B cell (primary cell): ENCODE data around the gene TAF8. TPM values are rescaled to one million over a fixed set of nuclear protein-coding genes. Genes with fewer than 3 reads are reported as not detected.

ENCODE experiments used
- ATAC-seq: fragments of 200-7000 bp; cut with Tn5 transposase; one replicate; pipeline ENCODE4 v1.10.0; 2021; ENCODE audit warnings: low read depth, mild to moderate bottlenecking, moderate number of reproducible peaks, moderate library complexity
- CTCF ChIA-PET: fragments of 350-600 bp; sonication (Branson Sonifier 250); formaldehyde crosslinking; loops from one replicate; lab custom pipeline; 2021; ENCODE audit warnings: antibody characterized with exemption, inconsistent platforms; lab: Charles Lee
- POLR2A ChIA-PET: fragments of 350-600 bp; sonication (Branson Sonifier 250); formaldehyde crosslinking; loops from one replicate; lab custom pipeline; 2021; ENCODE audit warnings: antibody characterized with exemption; lab: Charles Lee
- DNase-seq: peaks from one replicate; pipeline ENCODE4 v3.0.0; 2013
- H2AFZ ChIP-seq: 2 replicates; pipeline ENCODE4 v1.6.1; 2012; ENCODE audit warnings: mild to moderate bottlenecking, low read depth, low read length; ENCODE audit not compliant: insufficient read depth, poor library complexity, severe bottlenecking
- H3K27ac ChIP-seq, 2 donors: 1 replicate in 1 of 2; 2 replicates in 1 of 2; pipeline ENCODE4 v1.5.1; 2012 to 2013; ENCODE audit warnings: low read length in 2 of 2, mild to moderate bottlenecking in 2 of 2, moderate library complexity in 1 of 2
- H3K27me3 ChIP-seq, 4 experiments: fragments of 200-600 bp in 1 of 4; sonication (generic) in 1 of 4; replicated peaks in 1 of 4; 1 replicate in 2 of 4; 2 replicates in 2 of 4; pipeline versions ENCODE4 v1.6.1 to v1.7.0; 2013 to 2016; ENCODE audit warnings: low read length in 3 of 4, mild to moderate bottlenecking in 2 of 4, mixed read lengths in 1 of 4, moderate library complexity in 1 of 4; ENCODE audit not compliant: insufficient read depth in 4 of 4, control insufficient read depth in 3 of 4; ENCODE audit errors: control extremely low read depth in 1 of 4
- H3K36me3 ChIP-seq, 2 experiments: replicated peaks in 1 of 2; 1 replicate in 1 of 2; 2 replicates in 1 of 2; pipeline versions ENCODE4 v1.6.1 to v1.7.1; 2013; ENCODE audit warnings: low read length in 1 of 2; ENCODE audit not compliant: insufficient read depth in 2 of 2, control insufficient read depth in 1 of 2; ENCODE audit errors: control extremely low read depth in 1 of 2, extremely low read depth in 1 of 2
- H3K4me1 ChIP-seq, 2 donors: fragments of 200-600 bp in 1 of 2; sonication (generic) in 1 of 2; 1 replicate in 1 of 2; 2 replicates in 1 of 2; pipeline versions ENCODE4 v1.5.1 to v1.6.1; 2013 to 2017; ENCODE audit warnings: low read length in 2 of 2; ENCODE audit not compliant: control insufficient read depth in 2 of 2, insufficient read depth in 2 of 2
- H3K4me2 ChIP-seq: replicated peaks from 2 replicates; pipeline ENCODE3; 2012; ENCODE audit warnings: mild to moderate bottlenecking, low read depth, low read length; ENCODE audit not compliant: poor library complexity, severe bottlenecking
- H3K4me3 ChIP-seq, 5 experiments: fragments of 200-600 bp in 1 of 5; sonication (generic) in 1 of 5; 1 replicate in 3 of 5; 2 replicates in 2 of 5; pipeline versions ENCODE4 v1.5.1 to v1.7.0; 2011 to 2016; ENCODE audit warnings: low read length in 4 of 5, mild to moderate bottlenecking in 4 of 5, low read depth in 2 of 5, control low read depth in 1 of 5, moderate library complexity in 1 of 5; ENCODE audit not compliant: insufficient read depth in 1 of 5; ENCODE audit errors: control extremely low read depth in 1 of 5, extremely low read depth in 1 of 5
- H3K79me2 ChIP-seq: fragments of 200-600 bp; sonication (generic); one replicate; pipeline ENCODE4 v1.6.0; 2016; ENCODE audit warnings: low read length; ENCODE audit not compliant: control insufficient read depth, insufficient read depth
- H3K9ac ChIP-seq: fragments of 200-600 bp; sonication (generic); 2 replicates; pipeline ENCODE4 v1.6.1; 2017; ENCODE audit warnings: mild to moderate bottlenecking, low read length, moderate library complexity
- H3K9me3 ChIP-seq, 3 donors: one replicate each; pipeline versions ENCODE4 v1.6.1 to v1.7.1; 2013; ENCODE audit warnings: low read length in 2 of 3; ENCODE audit not compliant: control insufficient read depth in 2 of 3, insufficient read depth in 1 of 3; ENCODE audit errors: control extremely low read depth in 1 of 3
- H4K20me1 ChIP-seq: 2 replicates; pipeline ENCODE4 v1.6.0; 2012; ENCODE audit warnings: mild to moderate bottlenecking, low read length; ENCODE audit not compliant: insufficient read depth, control insufficient read depth, poor library complexity, severe bottlenecking
- H3K27ac Mint-ChIP-seq: one replicate; pipeline ENCODE4 v1.8.0; 2021; ENCODE audit warnings: mixed read lengths
- H3K27me3 Mint-ChIP-seq: one replicate; pipeline ENCODE4 v1.8.0; 2021; ENCODE audit warnings: mixed read lengths
- H3K4me1 Mint-ChIP-seq: one replicate; pipeline ENCODE4 v1.8.0; 2021; ENCODE audit warnings: mixed read lengths
- H3K4me3 Mint-ChIP-seq: one replicate; pipeline ENCODE4 v1.8.0; 2021; ENCODE audit warnings: mixed read lengths
- H3K9me3 Mint-ChIP-seq: one replicate; pipeline ENCODE4 v1.8.0; 2022; ENCODE audit warnings: mixed read lengths; ENCODE audit not compliant: insufficient read depth
- EZH2 ChIP-seq: IDR thresholded peaks from 2 replicates; pipeline ENCODE4 v1.6.1; 2012; ENCODE audit warnings: borderline replicate concordance, low read depth, mild to moderate bottlenecking, moderate library complexity, low read length; ENCODE audit not compliant: insufficient read depth, poor library complexity, severe bottlenecking
- WGBS: methylation state at CpG from one replicate; pipeline ENCODE4 v1.1.5; 2013; ENCODE audit warnings: missing lambda C conversion rate; ENCODE audit not compliant: insufficient coverage; 5-methylcytosine and 5-hydroxymethylcytosine counted together
- intact Hi-C: fragments of 100-400 bp; cut with micrococcal nuclease; formaldehyde crosslinking; loops from one replicate; pipeline ENCODE4 v1.10.0; 2022
- polyA plus RNA-seq: library from polyadenylated mRNA; depleted of rRNA; stranded (reverse); fragments of >200 nt; gene quantifications from 2 replicates; pipeline ENCODE4 v1.2.3, GENCODE V29; 2012
- total RNA-seq, 2 donors: library from RNA; stranded (reverse); fragments of 120-200 nt in 1 of 2; gene quantifications; 1 replicate in 1 of 2; 2 replicates in 1 of 2; pipeline versions ENCODE4 v1.2.3 to v1.2.4, GENCODE V29; 2013 to 2022
- TF ChIP-seq, protein P1 (sequence below): fragments of 200-600 bp; IDR thresholded peaks from one replicate; pipeline ENCODE4 v1.8.0; 2022; ENCODE audit warnings: antibody characterized with exemption, mild to moderate bottlenecking

TAF8 gene
- total and polyA plus RNA-seq, 2 donors (not counting 1 experiment from before 2014, with no cell fraction given) = 30.6 to 67.0 TPM

- Histone ChIP-seq H3K4me1 (no peaks in the 10 kb centered on the region), H3K9me3 (peaks cover 0 to 7% (median 5%) of the 10 kb centered on the region in 3 donors), H3K27ac (no peak overlapping the region), H2AFZ (no peak overlapping the region), H3K79me2 (no peaks in the 10 kb centered on the region), H3K4me2 (no peak overlapping the region), H3K27me3 (peaks cover 0 to 9% (median 0%) of the 10 kb centered on the region in 4 experiments), H3K9ac (no peak overlapping the region), H3K4me3 (no peak overlapping the region), H3K36me3 (no peaks in the 10 kb centered on the region), H4K20me1 (no peaks in the 10 kb centered on the region)
- intact Hi-C loops = no loop called here
- Mint-ChIP-seq H3K4me3 (no peak overlapping the region), H3K4me1 (no peaks in the 10 kb centered on the region), H3K27me3 (peaks cover 22% of the 10 kb centered on the region), H3K9me3 (no peaks in the 10 kb centered on the region), H3K27ac (no peak overlapping the region)
- POLR2A ChIA-PET = no interaction called here
- CTCF ChIA-PET = interaction anchor here (1.1 kb wide), 1 partner anchor 8 kb away, joined by 4 read pairs; no protein-coding TSS in a partner anchor
- TF ChIP-seq EZH2 = no peak
- TF ChIP-seq, protein P1, sequence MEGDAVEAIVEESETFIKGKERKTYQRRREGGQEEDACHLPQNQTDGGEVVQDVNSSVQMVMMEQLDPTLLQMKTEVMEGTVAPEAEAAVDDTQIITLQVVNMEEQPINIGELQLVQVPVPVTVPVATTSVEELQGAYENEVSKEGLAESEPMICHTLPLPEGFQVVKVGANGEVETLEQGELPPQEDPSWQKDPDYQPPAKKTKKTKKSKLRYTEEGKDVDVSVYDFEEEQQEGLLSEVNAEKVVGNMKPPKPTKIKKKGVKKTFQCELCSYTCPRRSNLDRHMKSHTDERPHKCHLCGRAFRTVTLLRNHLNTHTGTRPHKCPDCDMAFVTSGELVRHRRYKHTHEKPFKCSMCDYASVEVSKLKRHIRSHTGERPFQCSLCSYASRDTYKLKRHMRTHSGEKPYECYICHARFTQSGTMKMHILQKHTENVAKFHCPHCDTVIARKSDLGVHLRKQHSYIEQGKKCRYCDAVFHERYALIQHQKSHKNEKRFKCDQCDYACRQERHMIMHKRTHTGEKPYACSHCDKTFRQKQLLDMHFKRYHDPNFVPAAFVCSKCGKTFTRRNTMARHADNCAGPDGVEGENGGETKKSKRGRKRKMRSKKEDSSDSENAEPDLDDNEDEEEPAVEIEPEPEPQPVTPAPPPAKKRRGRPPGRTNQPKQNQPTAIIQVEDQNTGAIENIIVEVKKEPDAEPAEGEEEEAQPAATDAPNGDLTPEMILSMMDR = no peak
- DNase-seq = no peak
- WGBS = no CpG with 5 or more reads among the region's 3 CpGs
- ATAC-seq = no peak
Observed at GRCh38 chr6:42110683-42111082, 60.4 kb downstream of the TAF8 start.

DNA sequence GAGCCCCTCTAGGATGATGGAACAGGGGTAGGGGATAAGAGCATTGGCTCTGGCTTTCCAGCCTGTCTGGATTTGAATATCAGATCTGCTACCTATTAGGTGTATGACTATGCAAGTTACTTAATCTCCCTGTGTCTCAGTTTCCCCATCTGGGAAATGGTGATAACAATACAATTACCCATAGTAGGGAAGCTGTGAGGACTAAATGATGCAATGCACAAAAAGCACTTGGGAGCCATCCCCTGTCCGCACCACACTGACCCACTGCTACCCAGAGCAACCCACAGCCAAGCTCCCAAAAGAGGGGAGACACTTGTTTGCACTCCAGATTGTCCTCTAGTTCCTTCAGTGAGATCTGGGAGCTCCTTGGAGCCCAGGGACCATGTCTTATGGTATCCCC lies 62.0 kb downstream of the TAF8 start:
- TF ChIP-seq, protein P1 = no peak
- no peak for TF ChIP-seq EZH2
- intact Hi-C loops = no loop called here
- POLR2A ChIA-PET = no interaction called here

More for the DNA sequence above, 62.0 kb downstream of the TAF8 start:
- H3K4me3 Mint-ChIP-seq = no peak overlapping the region
- peaks cover 28% of the 10 kb centered on the region for H3K27me3 Mint-ChIP-seq
- Histone ChIP-seq H3K9ac (no peak overlapping the region), H3K27me3 (peaks cover 0 to 2% (median 0%) of the 10 kb centered on the region in 4 experiments), H3K79me2 (no peaks in the 10 kb centered on the region), H3K27ac (no peak overlapping the region), H3K4me3 (no peak overlapping the region), H3K9me3 (peaks cover 0 to 7% (median 5%) of the 10 kb centered on the region in 3 donors), H2AFZ (no peak overlapping the region), H3K4me1 (no peaks in the 10 kb centered on the region), H4K20me1 (no peaks in the 10 kb centered on the region), H3K4me2 (no peak overlapping the region), H3K36me3 (no peaks in the 10 kb centered on the region)
- CTCF ChIA-PET = interaction anchor here (0.5 to 1.0 kb wide), 2 partner anchors 35 to 112 kb away, joined by 3 read pairs; no protein-coding TSS in a partner anchor
- no peaks in the 10 kb centered on the region for H3K4me1 Mint-ChIP-seq
- 100% methylated on average over 1 of the region's 1 CpG for WGBS
- no peak overlapping the region for H3K27ac Mint-ChIP-seq
- no peaks in the 10 kb centered on the region for H3K9me3 Mint-ChIP-seq
- DNase-seq (no peak), ATAC-seq (no peak)
